ENCODE data around the gene PSRC1.

The PSRC1 gene

DNA sequence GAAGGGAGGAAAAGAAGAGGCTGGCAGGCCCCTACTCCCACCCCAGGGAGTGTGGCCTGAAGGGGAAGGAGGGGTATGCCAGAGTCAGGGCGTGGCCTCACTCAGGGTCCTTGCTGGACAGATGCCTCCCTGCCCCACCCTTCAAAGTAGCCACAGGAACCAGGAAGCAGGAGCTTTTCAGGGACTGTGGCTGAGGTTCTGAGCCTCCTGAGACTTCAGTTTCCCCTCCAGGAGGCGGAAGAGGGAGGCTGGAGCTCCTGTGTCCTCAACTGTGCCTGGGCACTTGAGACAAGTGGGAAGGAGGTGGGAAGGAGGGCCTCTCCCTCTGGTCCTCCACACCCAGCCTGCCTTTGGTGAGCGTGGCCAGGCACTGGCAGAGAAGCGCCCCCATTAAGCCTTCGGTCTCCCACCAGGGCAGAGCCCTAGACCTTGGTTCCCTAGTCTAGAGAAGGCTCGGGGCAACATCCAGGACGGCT is 28.3 kb downstream of the PSRC1 start:
- peaks cover 3% of the 10 kb centered on the region for H3K79me1 ChIP-seq (replicated peaks; ENCODE audit: low read length, poor library complexity, severe bottlenecking)

DNA sequence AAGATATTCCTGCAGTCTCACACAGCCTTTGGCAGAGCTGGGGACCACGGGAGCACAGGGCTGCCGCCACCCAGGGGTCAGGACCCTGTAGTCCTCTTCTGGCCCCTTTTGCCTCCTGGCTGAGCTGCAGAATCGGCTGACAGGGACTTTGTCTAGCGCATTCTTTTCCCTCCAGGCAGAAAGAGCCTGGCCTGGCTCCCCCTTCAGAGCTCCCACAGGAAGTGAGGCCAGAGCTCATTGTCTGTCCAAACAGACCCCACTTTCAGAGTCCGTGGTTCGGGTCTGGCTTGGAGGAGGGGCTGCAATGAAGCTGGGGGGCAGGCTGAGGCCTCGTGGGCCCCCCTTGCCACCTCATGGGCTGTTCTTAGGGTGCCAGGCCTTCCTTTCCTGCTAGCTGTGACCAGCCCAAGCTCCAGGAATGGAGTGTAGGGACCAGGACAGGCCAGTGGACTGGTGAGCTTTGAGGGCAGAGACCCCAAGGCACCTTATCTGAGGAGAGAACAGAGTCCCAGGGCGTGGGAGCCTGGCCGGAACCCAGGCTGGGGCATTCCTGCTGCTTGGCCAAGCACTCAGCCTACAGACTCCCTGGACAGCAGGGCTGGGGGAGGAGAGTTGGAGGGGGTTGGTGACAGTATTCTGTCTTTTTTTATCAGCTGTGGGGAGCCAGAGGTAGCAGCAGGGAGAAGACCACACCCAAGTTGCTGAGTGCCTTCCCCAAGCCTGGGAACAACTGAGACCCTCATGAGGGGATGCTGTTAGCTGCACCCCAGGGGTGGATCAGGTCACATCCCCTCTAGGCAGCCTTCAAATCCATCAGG is 28.9 kb downstream of the PSRC1 start:
- H2BK120ac ChIP-seq (ENCODE audit: low read depth, low read length): peak overlapping the region; percentile 21
- H4K8ac ChIP-seq (ENCODE audit: low read length): peak overlapping the region; percentile 93
- H3K18ac ChIP-seq (ENCODE audit: low read depth in 1 of 2, low read length in 2 of 2): peak overlapping the region; percentile 83 to 97
- H3K4me2 ChIP-seq (ENCODE audit: low read length, poor library complexity, severe bottlenecking): peak overlapping the region; percentile 41
- no peak overlapping the region for H3K23ac ChIP-seq (ENCODE audit: low read length in 2 of 2)
- H2AK5ac ChIP-seq (ENCODE audit: low read length, severe bottlenecking): peak overlapping the region; percentile 69
- H2BK12ac ChIP-seq (ENCODE audit: low read length in 2 of 2): peak overlapping the region; percentile 75 to 81
- no peaks in the 10 kb centered on the region for H3K9me3 ChIP-seq (ENCODE audit: control insufficient read depth, low read length)
- H3K36me3 ChIP-seq (ENCODE audit: control insufficient read depth in 1 of 2, insufficient read depth in 2 of 2, low read depth in 1 of 2, low read length in 2 of 2): peaks cover 0 to 21% of the 10 kb centered on the region in 2 experiments
- H3K14ac ChIP-seq (ENCODE audit: low read length in 2 of 2): peak overlapping the region in 1 of 2 experiments; percentile 97
- peak overlapping the region; percentile 90 for H3K27ac ChIP-seq (ENCODE audit: low read length, poor library complexity, severe bottlenecking)
- H3K4me1 ChIP-seq (ENCODE audit: control insufficient read depth, insufficient read depth, low read depth, low read length): peaks cover 52% of the 10 kb centered on the region
- H3K4me3 ChIP-seq (ENCODE audit: insufficient read depth in 1 of 2, low read depth in 1 of 2, low read length in 2 of 2): no peak overlapping the region
- peaks cover 0 to 48% of the 10 kb centered on the region in 2 experiments for H3K27me3 ChIP-seq (ENCODE audit: control insufficient read depth in 1 of 2, insufficient read depth in 1 of 2, low read length in 2 of 2)
- peaks cover 3% of the 10 kb centered on the region for H3K79me1 ChIP-seq (replicated peaks; ENCODE audit: low read length, poor library complexity, severe bottlenecking)
- peak; percentile 31 for DNase-seq
- 27% methylated on average over 9 of the region's 9 CpGs for WGBS
- H3K9ac ChIP-seq (ENCODE audit: low read length): no peak overlapping the region
- peak overlapping the region; percentile 89 for H2BK5ac ChIP-seq (ENCODE audit: low read depth, low read length, poor library complexity, severe bottlenecking)
- peak overlapping the region; percentile 77 to 86 for H3K4ac ChIP-seq (ENCODE audit: low read depth in 1 of 2, low read length in 2 of 2)
- H2BK15ac ChIP-seq (ENCODE audit: low read depth, poor library complexity, severe bottlenecking): peak overlapping the region; percentile 86
- peak overlapping the region; percentile 76 for H2AFZ ChIP-seq (ENCODE audit: low read depth, low read length)
- peak overlapping the region; percentile 91 for H4K91ac ChIP-seq (ENCODE audit: low read length)

More for the DNA sequence above, 28.3 kb downstream of the PSRC1 start:
- H2BK120ac ChIP-seq (ENCODE audit: low read depth, low read length): no peak overlapping the region
- H2BK15ac ChIP-seq (ENCODE audit: low read depth, poor library complexity, severe bottlenecking): peak overlapping the region; percentile 86
- H2AFZ ChIP-seq (ENCODE audit: low read depth, low read length): no peak overlapping the region
- peak overlapping the region in 1 of 2 experiments; percentile 5 for H3K14ac ChIP-seq (ENCODE audit: low read length in 2 of 2)
- WGBS: 84% methylated on average over 7 of the region's 7 CpGs
- H3K18ac ChIP-seq (ENCODE audit: low read depth in 1 of 2, low read length in 2 of 2): no peak overlapping the region
- H2BK12ac ChIP-seq (ENCODE audit: low read length in 2 of 2): peak overlapping the region; percentile 17 to 34
- peaks cover 52% of the 10 kb centered on the region for H3K4me1 ChIP-seq (ENCODE audit: control insufficient read depth, insufficient read depth, low read depth, low read length)
- H2BK5ac ChIP-seq (ENCODE audit: low read depth, low read length, poor library complexity, severe bottlenecking): no peak overlapping the region
- H3K23ac ChIP-seq (ENCODE audit: low read length in 2 of 2): no peak overlapping the region
- no peak overlapping the region for H3K4me3 ChIP-seq (ENCODE audit: insufficient read depth in 1 of 2, low read depth in 1 of 2, low read length in 2 of 2)
- no peaks in the 10 kb centered on the region for H3K9me3 ChIP-seq (ENCODE audit: control insufficient read depth, low read length)
- peak overlapping the region; percentile 24 for H3K27ac ChIP-seq (ENCODE audit: low read length, poor library complexity, severe bottlenecking)
- H3K4me2 ChIP-seq (ENCODE audit: low read length, poor library complexity, severe bottlenecking): no peak overlapping the region
- H2AK5ac ChIP-seq (ENCODE audit: low read length, severe bottlenecking): peak overlapping the region; percentile 69
- peak overlapping the region; percentile 91 for H4K91ac ChIP-seq (ENCODE audit: low read length)
- no peak overlapping the region for H3K9ac ChIP-seq (ENCODE audit: low read length)
- peaks cover 0 to 23% of the 10 kb centered on the region in 2 experiments for H3K36me3 ChIP-seq (ENCODE audit: control insufficient read depth in 1 of 2, insufficient read depth in 2 of 2, low read depth in 1 of 2, low read length in 2 of 2)
- H3K4ac ChIP-seq (ENCODE audit: low read depth in 1 of 2, low read length in 2 of 2): peak overlapping the region in 1 of 2 experiments; percentile 70
- DNase-seq: no peak
- H3K27me3 ChIP-seq (ENCODE audit: control insufficient read depth in 1 of 2, insufficient read depth in 1 of 2, low read length in 2 of 2): peaks cover 0 to 47% of the 10 kb centered on the region in 2 experiments
- peak overlapping the region; percentile 93 for H4K8ac ChIP-seq (ENCODE audit: low read length)

DNA sequence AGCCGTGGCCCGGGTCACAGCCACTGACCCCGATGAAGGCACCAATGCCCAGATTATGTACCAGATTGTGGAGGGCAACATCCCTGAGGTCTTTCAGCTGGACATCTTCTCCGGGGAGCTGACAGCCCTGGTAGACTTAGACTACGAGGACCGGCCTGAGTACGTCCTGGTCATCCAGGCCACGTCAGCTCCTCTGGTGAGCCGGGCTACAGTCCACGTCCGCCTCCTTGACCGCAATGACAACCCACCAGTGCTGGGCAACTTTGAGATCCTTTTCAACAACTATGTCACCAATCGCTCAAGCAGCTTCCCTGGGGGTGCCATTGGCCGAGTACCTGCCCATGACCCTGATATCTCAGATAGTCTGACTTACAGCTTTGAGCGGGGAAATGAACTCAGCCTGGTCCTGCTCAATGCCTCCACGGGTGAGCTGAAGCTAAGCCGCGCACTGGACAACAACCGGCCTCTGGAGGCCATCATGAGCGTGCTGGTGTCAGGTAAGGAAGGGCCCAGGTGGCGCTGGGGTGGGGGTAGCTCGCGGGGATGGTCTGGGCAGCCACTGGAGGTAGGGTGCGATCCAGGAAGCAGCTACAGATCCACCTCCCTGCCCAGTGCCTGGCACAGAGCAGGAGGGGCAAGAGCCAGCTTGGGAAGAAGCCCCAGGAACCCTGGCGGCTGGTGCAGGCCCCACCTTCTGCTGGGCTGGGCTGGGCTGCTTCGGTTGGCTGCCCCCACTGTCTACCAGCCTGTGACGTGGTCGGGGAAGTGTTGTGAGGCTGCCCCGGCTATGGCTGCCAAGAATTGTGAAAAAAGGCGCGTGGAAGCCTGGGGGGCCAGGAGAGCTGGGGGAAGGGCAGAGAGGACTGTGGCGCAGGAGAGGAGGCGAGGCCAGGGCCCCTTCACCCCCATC is 29.8 kb downstream of the PSRC1 start:
- Histone ChIP-seq H3K27ac (ENCODE audit: low read length, poor library complexity, severe bottlenecking) (peak overlapping the region; percentile 90), H3K18ac (ENCODE audit: low read depth in 1 of 2, low read length in 2 of 2) (peak overlapping the region; percentile 83 to 97), H3K9ac (ENCODE audit: low read length) (no peak overlapping the region), H4K91ac (ENCODE audit: low read length) (peak overlapping the region; percentile 41), H2AK5ac (ENCODE audit: low read length, severe bottlenecking) (peak overlapping the region; percentile 69), H3K36me3 (ENCODE audit: control insufficient read depth in 1 of 2, insufficient read depth in 2 of 2, low read depth in 1 of 2, low read length in 2 of 2) (peaks cover 0 to 12% of the 10 kb centered on the region in 2 experiments), H3K9me3 (ENCODE audit: control insufficient read depth, low read length) (no peaks in the 10 kb centered on the region), H3K4me1 (ENCODE audit: control insufficient read depth, insufficient read depth, low read depth, low read length) (peaks cover 48% of the 10 kb centered on the region), H2BK15ac (ENCODE audit: low read depth, poor library complexity, severe bottlenecking) (no peak overlapping the region), H2BK120ac (ENCODE audit: low read depth, low read length) (peak overlapping the region; percentile 21), H4K8ac (ENCODE audit: low read length) (peak overlapping the region; percentile 93), H3K27me3 (ENCODE audit: control insufficient read depth in 1 of 2, insufficient read depth in 1 of 2, low read length in 2 of 2) (peaks cover 0 to 56% of the 10 kb centered on the region in 2 experiments), H3K4me2 (ENCODE audit: low read length, poor library complexity, severe bottlenecking) (peak overlapping the region; percentile 41), H3K4ac (ENCODE audit: low read depth in 1 of 2, low read length in 2 of 2) (peak overlapping the region; percentile 77 to 86), H2BK12ac (ENCODE audit: low read length in 2 of 2) (peak overlapping the region in 1 of 2 experiments; percentile 78), H3K79me1 (replicated peaks; ENCODE audit: low read length, poor library complexity, severe bottlenecking) (peaks cover 3% of the 10 kb centered on the region), H3K14ac (ENCODE audit: low read length in 2 of 2) (peak overlapping the region in 1 of 2 experiments; percentile 30), H3K4me3 (ENCODE audit: insufficient read depth in 1 of 2, low read depth in 1 of 2, low read length in 2 of 2) (no peak overlapping the region), H3K23ac (ENCODE audit: low read length in 2 of 2) (no peak overlapping the region), H2AFZ (ENCODE audit: low read depth, low read length) (peak overlapping the region; percentile 76), H2BK5ac (ENCODE audit: low read depth, low read length, poor library complexity, severe bottlenecking) (peak overlapping the region; percentile 89)
- DNase-seq: no peak
- 89% methylated on average over 31 of the region's 33 CpGs for WGBS
